Nephron progenitor cell (in vitro differentiated cells): Measurements from ENCODE around the gene BTBD2.
A peak's percentile ranks its signal among the peaks of the same experiment; 100 is the strongest.

Experiments used
- DNase-seq: peaks from one replicate; pipeline ENCODE4 v3.0.0; 2021
- H3K27ac Mint-ChIP-seq: 2 replicates; pipeline ENCODE4 v1.8.0; 2021; ENCODE audit warnings: mild to moderate bottlenecking, moderate library complexity, mixed read lengths
- H3K27me3 Mint-ChIP-seq: 2 replicates; pipeline ENCODE4 v1.8.0; 2021; ENCODE audit warnings: mild to moderate bottlenecking, low read depth, mixed read lengths; ENCODE audit not compliant: poor library complexity
- H3K36me3 Mint-ChIP-seq: 2 replicates; pipeline ENCODE4 v1.8.0; 2021; ENCODE audit warnings: low read depth, mixed read lengths
- H3K4me1 Mint-ChIP-seq: 2 replicates; pipeline ENCODE4 v1.8.0; 2021; ENCODE audit warnings: mixed read lengths
- H3K4me3 Mint-ChIP-seq: 2 replicates; pipeline ENCODE4 v1.8.0; 2021; ENCODE audit warnings: mild to moderate bottlenecking, moderate library complexity, mixed read lengths
- H3K9me3 Mint-ChIP-seq: 2 replicates; pipeline ENCODE4 v1.8.0; 2021; ENCODE audit warnings: mild to moderate bottlenecking, moderate library complexity, mixed read lengths
- TF ChIP-seq, protein P1 (sequence below): fragments of 200-600 bp; sonication (generic); IDR thresholded peaks from 2 replicates; pipeline ENCODE4 v1.5.0; 2021; ENCODE audit warnings: antibody characterized with exemption

Gene BTBD2

DNA sequence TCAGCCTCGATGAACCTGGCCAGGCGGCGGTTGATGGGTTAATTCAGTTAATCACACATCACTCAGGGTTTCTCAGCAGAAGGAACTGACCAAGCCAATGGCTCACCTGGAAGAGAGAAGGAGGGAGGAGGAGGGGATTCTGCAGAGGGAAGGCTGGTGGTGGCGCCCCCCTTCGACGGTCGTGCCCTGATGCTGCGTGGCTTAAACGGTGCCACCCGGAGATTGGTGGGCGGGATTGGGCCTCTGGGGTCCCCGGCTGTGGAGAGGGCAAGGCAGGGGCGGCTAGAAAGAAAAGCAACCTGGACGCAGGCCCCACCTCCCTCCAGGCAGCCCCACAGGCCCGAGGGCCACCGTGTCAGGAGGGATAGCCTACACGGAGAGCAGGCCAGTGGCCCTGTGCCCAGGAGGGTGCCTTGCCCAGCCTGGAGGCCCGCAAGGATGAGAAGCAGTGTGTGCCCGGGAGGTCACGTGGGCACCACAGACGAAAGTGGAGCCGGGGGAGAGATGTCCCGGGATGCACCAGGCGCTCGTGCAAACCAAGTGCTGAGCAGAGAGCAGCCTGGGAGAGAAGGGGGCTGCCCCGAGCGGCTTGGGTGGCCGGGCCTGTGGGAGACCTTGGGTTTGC, 58.5 kb downstream of the BTBD2 start:
- Mint-ChIP-seq H3K27ac (peak overlapping the region; percentile 54), H3K36me3 (peaks cover 6% of the 10 kb centered on the region), H3K27me3 (no peaks in the 10 kb centered on the region), H3K4me1 (peaks cover 29% of the 10 kb centered on the region), H3K9me3 (no peaks in the 10 kb centered on the region), H3K4me3 (no peak overlapping the region)
- TF ChIP-seq, protein P1, sequence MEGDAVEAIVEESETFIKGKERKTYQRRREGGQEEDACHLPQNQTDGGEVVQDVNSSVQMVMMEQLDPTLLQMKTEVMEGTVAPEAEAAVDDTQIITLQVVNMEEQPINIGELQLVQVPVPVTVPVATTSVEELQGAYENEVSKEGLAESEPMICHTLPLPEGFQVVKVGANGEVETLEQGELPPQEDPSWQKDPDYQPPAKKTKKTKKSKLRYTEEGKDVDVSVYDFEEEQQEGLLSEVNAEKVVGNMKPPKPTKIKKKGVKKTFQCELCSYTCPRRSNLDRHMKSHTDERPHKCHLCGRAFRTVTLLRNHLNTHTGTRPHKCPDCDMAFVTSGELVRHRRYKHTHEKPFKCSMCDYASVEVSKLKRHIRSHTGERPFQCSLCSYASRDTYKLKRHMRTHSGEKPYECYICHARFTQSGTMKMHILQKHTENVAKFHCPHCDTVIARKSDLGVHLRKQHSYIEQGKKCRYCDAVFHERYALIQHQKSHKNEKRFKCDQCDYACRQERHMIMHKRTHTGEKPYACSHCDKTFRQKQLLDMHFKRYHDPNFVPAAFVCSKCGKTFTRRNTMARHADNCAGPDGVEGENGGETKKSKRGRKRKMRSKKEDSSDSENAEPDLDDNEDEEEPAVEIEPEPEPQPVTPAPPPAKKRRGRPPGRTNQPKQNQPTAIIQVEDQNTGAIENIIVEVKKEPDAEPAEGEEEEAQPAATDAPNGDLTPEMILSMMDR: no peak
- no peak for DNase-seq

DNA sequence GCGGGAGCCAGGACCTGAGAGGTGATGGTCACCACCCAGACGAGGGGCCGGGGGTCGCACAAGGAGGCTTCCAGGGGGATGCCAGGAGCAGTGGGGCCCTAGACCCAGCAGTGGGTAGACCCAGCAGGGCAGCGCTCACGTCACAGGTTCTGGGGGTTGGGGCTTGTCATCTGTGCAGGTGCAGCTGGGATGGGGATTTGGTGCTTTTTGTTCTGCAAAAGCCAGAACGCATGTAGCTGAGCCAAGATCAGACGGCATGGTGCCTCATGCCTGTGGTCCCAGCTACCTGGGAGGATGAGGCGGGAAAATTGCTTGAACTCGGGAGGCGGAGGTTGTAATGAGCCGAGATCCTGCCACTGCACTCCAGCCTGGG, 59.4 kb downstream of the BTBD2 start:
- TF ChIP-seq, protein P1: no peak
- peaks cover 5% of the 10 kb centered on the region for H3K36me3 Mint-ChIP-seq
- no peaks in the 10 kb centered on the region for H3K27me3 Mint-ChIP-seq
- peaks cover 29% of the 10 kb centered on the region for H3K4me1 Mint-ChIP-seq
- H3K9me3 Mint-ChIP-seq: no peaks in the 10 kb centered on the region
- no peak for DNase-seq
- no peak overlapping the region for H3K4me3 Mint-ChIP-seq
- H3K27ac Mint-ChIP-seq: no peak overlapping the region

DNA sequence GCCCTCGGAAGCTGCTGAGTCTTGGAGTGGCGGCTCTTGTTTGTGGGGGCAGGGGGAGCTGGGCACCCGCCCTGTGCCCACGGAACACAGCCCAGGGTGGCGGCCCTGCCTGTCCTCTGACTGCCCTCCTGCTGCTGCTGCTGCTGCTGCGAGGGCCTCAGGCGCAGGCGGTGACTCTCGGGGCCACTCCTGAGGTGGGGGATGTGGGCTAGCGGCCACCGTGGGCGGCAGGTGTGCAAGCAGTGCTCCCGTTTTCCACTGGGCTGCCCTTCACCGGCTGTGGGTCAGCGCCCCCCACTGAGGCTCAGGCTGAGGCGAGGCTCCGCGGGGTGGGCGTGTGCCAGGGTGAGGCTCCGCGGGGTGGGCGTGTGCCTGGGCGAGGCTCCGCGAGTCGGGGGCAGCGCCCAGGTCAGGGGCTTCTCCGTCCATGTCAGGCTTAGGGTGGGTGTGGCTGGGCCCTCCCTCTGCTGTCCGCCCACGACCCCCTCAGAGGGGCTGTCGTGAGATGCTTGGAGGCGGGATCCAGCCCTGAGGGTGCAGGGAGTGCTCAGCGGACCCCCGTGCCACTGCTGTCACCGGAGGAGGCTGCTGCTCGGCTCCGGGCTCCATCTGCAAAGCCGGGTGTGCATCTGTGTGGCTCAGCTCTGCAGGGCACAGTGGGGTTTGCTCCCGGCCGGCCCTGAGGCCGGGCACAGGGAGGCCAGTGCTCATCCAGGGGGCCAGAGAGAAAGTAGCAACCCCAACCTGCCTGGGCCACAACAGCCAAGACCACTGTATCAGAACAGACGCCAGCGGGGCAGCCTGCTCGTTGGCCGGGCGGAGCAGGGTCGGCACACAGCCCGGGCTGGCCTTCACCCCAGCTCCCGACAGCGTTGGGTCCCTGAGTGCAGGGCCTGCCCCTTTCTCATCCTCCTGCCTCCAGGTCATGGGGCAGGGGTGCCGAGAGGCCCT, 60.1 kb downstream of the BTBD2 start:
- no peak for DNase-seq
- TF ChIP-seq, protein P1: no peak
- no peak overlapping the region for H3K4me3 Mint-ChIP-seq
- no peak overlapping the region for H3K27ac Mint-ChIP-seq
- H3K4me1 Mint-ChIP-seq: peaks cover 26% of the 10 kb centered on the region
- H3K9me3 Mint-ChIP-seq: no peaks in the 10 kb centered on the region
- peaks cover 11% of the 10 kb centered on the region for H3K36me3 Mint-ChIP-seq
- H3K27me3 Mint-ChIP-seq: no peaks in the 10 kb centered on the region

DNA sequence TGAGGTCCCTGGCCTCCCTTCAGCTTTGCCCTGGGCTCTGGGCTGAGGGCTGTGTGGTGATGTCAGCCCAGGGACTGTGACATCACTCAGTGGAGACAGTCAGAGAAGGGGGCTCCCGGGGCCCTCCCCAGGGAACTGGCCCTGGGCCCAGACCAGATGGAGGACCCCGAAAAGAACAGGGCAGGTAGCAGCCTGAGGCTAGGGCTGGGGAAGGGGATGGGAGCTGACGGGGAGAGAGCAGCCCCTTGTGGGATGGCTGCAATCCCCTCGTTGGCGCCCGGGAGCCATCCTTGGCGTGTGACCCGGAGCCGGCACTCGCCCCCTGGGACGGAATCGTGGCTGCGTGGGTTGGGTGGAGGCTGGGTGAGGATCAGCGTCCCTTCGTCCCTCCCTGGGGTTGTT, 61.0 kb downstream of the BTBD2 start:
- Mint-ChIP-seq H3K27ac (no peak overlapping the region), H3K4me3 (no peak overlapping the region), H3K27me3 (peaks cover 3% of the 10 kb centered on the region), H3K36me3 (peaks cover 18% of the 10 kb centered on the region), H3K4me1 (peaks cover 24% of the 10 kb centered on the region), H3K9me3 (no peaks in the 10 kb centered on the region)
- no peak for DNase-seq
- TF ChIP-seq, protein P1: no peak

DNA sequence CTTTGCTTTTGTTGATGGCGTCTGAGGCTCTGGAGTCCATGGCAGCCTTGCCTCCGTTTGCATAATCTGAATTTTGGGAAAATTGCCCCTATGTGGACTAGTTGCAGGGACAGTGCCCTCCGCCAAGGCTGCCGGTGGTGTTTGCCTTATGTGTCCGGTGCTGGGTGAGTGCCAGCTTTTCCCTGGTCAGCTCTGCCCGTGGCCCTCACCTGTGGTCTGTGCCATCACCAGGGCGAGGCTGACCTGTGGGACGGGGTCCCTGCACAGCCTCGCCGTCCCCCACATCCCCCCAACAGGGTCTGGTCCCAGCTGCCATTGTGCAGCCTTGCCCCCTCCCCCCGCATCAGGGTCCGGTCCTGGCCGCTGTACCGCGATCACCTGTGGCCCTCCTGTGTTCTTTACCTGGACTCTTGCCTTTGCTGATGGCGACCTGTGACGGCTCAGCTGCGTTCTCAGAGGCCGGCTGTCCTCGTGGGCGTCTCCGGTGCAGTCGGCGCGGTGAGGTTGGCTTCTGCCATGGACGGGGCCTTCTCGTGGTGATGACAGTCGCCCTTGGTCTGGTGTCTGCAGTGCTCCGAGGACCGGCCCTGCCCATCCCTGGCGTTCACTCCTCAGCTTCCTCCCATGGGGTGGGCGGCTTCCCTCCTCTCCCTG, 61.9 kb downstream of the BTBD2 start:
- H3K4me1 Mint-ChIP-seq: peaks cover 21% of the 10 kb centered on the region
- H3K9me3 Mint-ChIP-seq: no peaks in the 10 kb centered on the region
- peaks cover 3% of the 10 kb centered on the region for H3K27me3 Mint-ChIP-seq
- peak overlapping the region; percentile 79 for H3K27ac Mint-ChIP-seq
- H3K36me3 Mint-ChIP-seq: peaks cover 27% of the 10 kb centered on the region
- no peak overlapping the region for H3K4me3 Mint-ChIP-seq
- TF ChIP-seq, protein P1: no peak
- DNase-seq: no peak
